K562 (cell line): ENCODE data around the gene OLIG3. TPM values are rescaled to one million over a fixed set of nuclear protein-coding genes. Genes with fewer than 3 reads are reported as not detected.

Experiments used
- ATAC-seq: fragments of 200-7000 bp; cut with Tn5 transposase; 3 replicates; pipeline ENCODE4 v1.9.1; 2020; ENCODE audit warnings: moderate library complexity
- BruUV-seq: library from RNA; stranded (reverse); fragments of 400-500 nt; replicated peaks from 2 replicates; lab custom pipeline; 2021; lab: Mats Ljungman, UMichigan
- CTCF ChIA-PET: fragments of 300-600 bp; formaldehyde crosslinking; extraction: SDS; loops from one replicate; lab custom pipeline; 2021; ENCODE audit warnings: low intra/inter-chr PET ratio; lab: Yijun Ruan, JAX
- POLR2A ChIA-PET: fragments of 300-600, 350-650 bp; sonication (Branson Sonifier 250); formaldehyde crosslinking; extraction: SDS; loops from one replicate; lab custom pipeline; 2021; ENCODE audit warnings: antibody characterized with exemption, inconsistent platforms; lab: Yijun Ruan, JAX
- DNase-seq, 4 experiments: peaks; one replicate each; pipeline versions ENCODE4 v3.0.0 to v3.0.0-alpha.2; 2011 to 2018; ENCODE audit warnings: low spot score in 3 of 4, mixed read lengths in 3 of 4; ENCODE audit errors: extremely low read depth in 1 of 4
- FAIRE-seq: peaks from 2 replicates; lab custom pipeline; 2011; peaks lifted over from hg19 to GRCh38; lab: Jason Lieb, UNC
- H2AFZ ChIP-seq: 2 replicates; pipeline ENCODE4 v1.6.0; 2011; ENCODE audit warnings: low read depth, low read length, control low read depth, inconsistent platforms
- H3K27ac ChIP-seq: fragments of 200-600 bp; 3 replicates; pipeline ENCODE4 v1.8.0; 2011; ENCODE audit warnings: low read depth, mild to moderate bottlenecking, control low read depth, inconsistent platforms, low read length, moderate library complexity, mixed read lengths; ENCODE audit errors: extremely low read depth
- H3K27me3 ChIP-seq, 2 experiments: fragments of 300-600 bp in 1 of 2; 2 replicates in 1 of 2; 3 replicates in 1 of 2; pipeline versions ENCODE4 v1.6.0 to v1.8.0; 2011; ENCODE audit warnings: inconsistent platforms in 2 of 2, low read length in 2 of 2, mild to moderate bottlenecking in 1 of 2, mixed read lengths in 1 of 2, moderate library complexity in 1 of 2; ENCODE audit not compliant: control insufficient read depth in 2 of 2, insufficient read depth in 2 of 2
- H3K36me3 ChIP-seq: fragments of 300-600 bp; 3 replicates; pipeline ENCODE4 v1.8.0; 2011; ENCODE audit warnings: mild to moderate bottlenecking, low read length, inconsistent platforms; ENCODE audit not compliant: control insufficient read depth, insufficient read depth
- H3K4me1 ChIP-seq, 2 experiments: fragments of 200-600 bp in 1 of 2; replicated peaks in 1 of 2; 2 replicates in 1 of 2; 3 replicates in 1 of 2; pipeline versions ENCODE4 v1.5.1 to v1.8.0; 2011; ENCODE audit warnings: inconsistent platforms in 2 of 2, low read length in 2 of 2, mild to moderate bottlenecking in 1 of 2, mixed read lengths in 1 of 2, moderate library complexity in 1 of 2; ENCODE audit not compliant: control insufficient read depth in 2 of 2, insufficient read depth in 2 of 2
- H3K4me2 ChIP-seq: 2 replicates; pipeline ENCODE4 v1.6.1; 2011; ENCODE audit warnings: low read length, control low read depth, inconsistent platforms, mixed read lengths; ENCODE audit not compliant: insufficient read depth
- H3K4me3 ChIP-seq: fragments of 200-600 bp; sonication (generic), shearing (Covaris generic); 2 replicates; pipeline ENCODE4 v1.5.1; 2016; ENCODE audit warnings: control low read depth, inconsistent platforms
- H3K79me2 ChIP-seq: fragments of 200-600 bp; 3 replicates; pipeline ENCODE4 v1.8.0; 2011; ENCODE audit warnings: low read length, inconsistent platforms; ENCODE audit not compliant: control insufficient read depth, insufficient read depth
- H3K9ac ChIP-seq, 2 experiments: 2 replicates each; pipeline versions ENCODE4 v1.6.0 to v1.6.1; 2011; ENCODE audit warnings: low read depth in 2 of 2, low read length in 2 of 2, control low read depth in 1 of 2, inconsistent platforms in 1 of 2, mild to moderate bottlenecking in 1 of 2, mixed read lengths in 1 of 2; ENCODE audit not compliant: insufficient read depth in 1 of 2
- H3K9me1 ChIP-seq: one replicate; pipeline ENCODE4 v1.6.0; 2011; ENCODE audit warnings: inconsistent platforms, mild to moderate bottlenecking, low read length, moderate library complexity; ENCODE audit not compliant: control insufficient read depth, insufficient read depth
- H3K9me3 ChIP-seq: replicated peaks from 2 replicates; pipeline ENCODE4 v1.5.1; 2011; ENCODE audit warnings: low read depth, low read length, inconsistent platforms; ENCODE audit not compliant: control insufficient read depth, insufficient read depth
- H4K20me1 ChIP-seq: replicated peaks from 2 replicates; pipeline ENCODE4 v1.6.1; 2011; ENCODE audit warnings: low read length, inconsistent platforms, mixed read lengths; ENCODE audit not compliant: control insufficient read depth, insufficient read depth
- BRD4 ChIP-seq: fragments of 200-600 bp; sonication (generic); IDR thresholded peaks from 2 replicates; pipeline ENCODE4 v1.6.1; 2017; ENCODE audit warnings: inconsistent platforms
- RCOR1 ChIP-seq, 2 experiments: IDR thresholded peaks; 2 replicates each; pipeline ENCODE4 v1.6.1; 2012; ENCODE audit warnings: low read depth in 2 of 2, low read length in 2 of 2, borderline replicate concordance in 1 of 2, improper control_type of control experiment in 1 of 2
- TARDBP ChIP-seq: fragments of 450-650 bp; IDR thresholded peaks from 2 replicates; pipeline ENCODE4 v1.6.1; 2016
- VEZF1 ChIP-seq: fragments of 200-800 bp; sonication (Bioruptor generic); IDR thresholded peaks from 2 replicates; pipeline ENCODE4 v1.6.1; 2017; ENCODE audit warnings: missing genetic modification characterization, missing compliant biosample characterization
- ZNF232 ChIP-seq: sonication (generic); formaldehyde crosslinking; IDR thresholded peaks from 2 replicates; pipeline ENCODE4 v1.8.0; 2022; ENCODE audit warnings: mild to moderate bottlenecking, missing genetic modification reagents
- WGBS: fragments of 100-300 bp; shearing (Covaris generic); methylation state at CpG from one replicate; pipeline ENCODE4 v1.1.6; 2016; ENCODE audit warnings: low coverage, mixed read lengths; ENCODE audit not compliant: insufficient coverage; ENCODE audit errors: missing lambda C conversion rate; 5-methylcytosine and 5-hydroxymethylcytosine counted together
- in situ Hi-C: fragments of 300-500 bp; cut with MboI; formaldehyde crosslinking; loops from 4 replicates; pipeline ENCODE4 v1.15.0; 2018; ENCODE audit warnings: inconsistent platforms, mixed read lengths
- intact Hi-C: fragments of 100-400 bp; cut with micrococcal nuclease; formaldehyde crosslinking; loops from 2 replicates; pipeline ENCODE4 v1.14.2; 2022
- polyA plus RNA-seq, 8 experiments: library from polyadenylated mRNA; depleted of rRNA in 4 of 8; stranded (reverse) in 5 of 8; unstranded in 3 of 8; fragments of >200 nt; fragmentation: Nextera tagmentation in 2 of 8; fragmentation: Illumina TruSeq in 1 of 8; extraction: Ambion mirVana in 2 of 8; extraction: Trizol in 1 of 8; gene quantifications; 2 replicates each; pipeline versions ENCODE4 v1.2.1 to v1.2.3, GENCODE V29; 2011 to 2014; ENCODE audit warnings: inconsistent platforms in 1 of 8, missing spikeins in 1 of 8
- total RNA-seq, 7 experiments: library from RNA; depleted of rRNA in 6 of 7; stranded (reverse); fragments of >200 nt in 6 of 7; fragmentation: Illumina TruSeq in 2 of 7; extraction: Trizol in 2 of 7; gene quantifications; 2 replicates each; pipeline versions ENCODE4 v1.2.1 to v1.2.3, GENCODE V29; 2011 to 2021; ENCODE audit warnings: low replicate concordance in 1 of 7

OLIG3 gene
- total and polyA plus RNA-seq, 9 of the 15 experiments (the other 6 are each of a cell fraction or from before 2014, with no cell fraction given): not detected

GRCh38 chr6:137471986-137472385 lies 22.2 kb downstream of the OLIG3 start:
- no peak for FAIRE-seq
- no peak for TF ChIP-seq BRD4
- 0% methylated on average over 2 of the region's 2 CpGs for WGBS
- Histone ChIP-seq H3K9ac (no peak overlapping the region), H4K20me1 (no peaks in the 10 kb centered on the region), H3K27ac (no peak overlapping the region), H3K79me2 (no peaks in the 10 kb centered on the region), H3K4me2 (no peak overlapping the region), H3K36me3 (no peaks in the 10 kb centered on the region), H2AFZ (no peak overlapping the region), H3K4me3 (no peak overlapping the region), H3K27me3 (peaks cover 0 to 13% of the 10 kb centered on the region in 2 experiments; a peak in 2 of 5 replicates), H3K9me3 (no peaks in the 10 kb centered on the region), H3K4me1 (no peaks in the 10 kb centered on the region), H3K9me1 (no peaks in the 10 kb centered on the region)
- in situ Hi-C loops: no loop called here
- no TSS peak for BruUV-seq
- ChIA-PET POLR2A (interaction anchor here (1.1 kb wide), 1 partner anchor 36 kb away, joined by 3 read pairs; no protein-coding TSS in a partner anchor), CTCF (no interaction called here)
- intact Hi-C loops: no loop called here
- ATAC-seq: no peak
- DNase-seq: no peak

DNA sequence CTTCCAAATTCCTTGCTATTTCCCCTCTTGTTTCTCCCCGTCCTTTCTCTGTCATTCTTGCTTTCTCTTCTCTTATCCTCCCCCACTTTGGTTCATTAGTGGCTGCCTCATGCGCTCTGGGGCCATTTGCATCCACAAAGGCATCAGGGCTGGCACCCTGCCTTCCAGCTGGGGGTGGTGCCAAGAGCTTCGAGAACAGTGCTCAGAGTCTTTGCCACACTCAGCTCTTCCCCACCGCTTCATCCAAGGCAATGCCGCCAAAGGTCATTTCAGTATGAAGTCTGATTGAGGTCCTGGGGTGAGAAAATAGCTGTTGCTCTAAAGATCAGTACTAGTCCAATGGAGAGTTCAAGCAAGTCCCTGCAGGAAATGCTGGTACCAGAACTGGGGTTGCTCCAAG lies 22.7 kb downstream of the OLIG3 start:
- DNase-seq: no peak
- Histone ChIP-seq H3K4me2 (no peak overlapping the region), H3K79me2 (no peaks in the 10 kb centered on the region), H3K9ac (no peak overlapping the region), H4K20me1 (no peaks in the 10 kb centered on the region), H2AFZ (no peak overlapping the region)
- in situ Hi-C loops: no loop called here
- POLR2A ChIA-PET: interaction anchor here (1.1 kb wide), 1 partner anchor 35 kb away, joined by 3 read pairs; no protein-coding TSS in a partner anchor
- no TSS peak for BruUV-seq
- no peak for TF ChIP-seq VEZF1 (CRISPR knock-in tag)
- TF ChIP-seq RCOR1 (IDR thresholded peaks at IDR 0.05; ENCODE audit: borderline replicate concordance in 1 of 2, low read depth in 2 of 2, low read length in 2 of 2): no peak
- TF ChIP-seq ZNF232 (CRISPR knock-in tag): no peak
- TF ChIP-seq TARDBP: no peak
- TF ChIP-seq, all 486 proteins: peak for 0
- no peaks in the 10 kb centered on the region for H3K4me1 ChIP-seq
- intact Hi-C loops: no loop called here
- H3K9me1 ChIP-seq: no peaks in the 10 kb centered on the region
- H3K27ac ChIP-seq: no peak overlapping the region
- FAIRE-seq (no peak), ATAC-seq (no peak)
- peaks cover 0 to 13% of the 10 kb centered on the region in 2 experiments; a peak in 2 of 5 replicates for H3K27me3 ChIP-seq
- CTCF ChIA-PET: no interaction called here
- H3K9me3 ChIP-seq: no peaks in the 10 kb centered on the region
- H3K36me3 ChIP-seq: no peaks in the 10 kb centered on the region
- 0% methylated on average over 5 of the region's 5 CpGs for WGBS
- H3K4me3 ChIP-seq: no peak overlapping the region
